Tibial artery (tissue), 4 donors: Measurements from ENCODE around the gene STK17B.
A peak's percentile ranks its signal among the peaks of the same experiment; 100 is the strongest.

ENCODE experiments used
- DNase-seq, 2 donors: peaks; one replicate each; pipeline ENCODE4 v3.0.0-alpha.2; 2019
- H3K27ac ChIP-seq, 2 donors: fragments of 200-600 bp; sonication (generic) in 1 of 2; 1 replicate in 1 of 2; 2 replicates in 1 of 2; pipeline ENCODE4 v1.5.1; 2018 to 2019; ENCODE audit warnings: mild to moderate bottlenecking in 1 of 2
- H3K27me3 ChIP-seq, 2 donors: fragments of 200-600 bp; sonication (generic) in 1 of 2; one replicate each; pipeline versions ENCODE4 v1.5.1 to v1.6.0; 2016 to 2019
- H3K36me3 ChIP-seq, 3 donors: fragments of 200-600 bp; sonication (generic) in 2 of 3; one replicate each; pipeline ENCODE4 v1.5.1; 2016 to 2019; ENCODE audit warnings: mild to moderate bottlenecking in 2 of 3
- H3K4me1 ChIP-seq, 4 donors: fragments of 200-600 bp; sonication (generic) in 2 of 4; 1 replicate in 3 of 4; 2 replicates in 1 of 4; pipeline ENCODE4 v1.5.1; 2016 to 2019
- H3K4me3 ChIP-seq, 2 donors: fragments of 200-600 bp; sonication (generic) in 1 of 2; 1 replicate in 1 of 2; 2 replicates in 1 of 2; pipeline ENCODE4 v1.5.1; 2018 to 2019; ENCODE audit warnings: mild to moderate bottlenecking in 2 of 2
- H3K9me3 ChIP-seq, 3 donors: fragments of 200-600 bp; sonication (generic) in 1 of 3; one replicate each; pipeline ENCODE4 v1.5.1; 2016 to 2019
- CTCF ChIP-seq, 2 experiments: fragments of 200-600 bp in 1 of 2; fragments of 450-650 bp in 1 of 2; IDR thresholded peaks; one replicate each; pipeline ENCODE4 v1.5.1; 2017 to 2019; ENCODE audit warnings: antibody characterized with exemption in 2 of 2, mild to moderate bottlenecking in 1 of 2, moderate library complexity in 1 of 2
- intact Hi-C: fragments of 100-400 bp; cut with DNase I; formaldehyde crosslinking; loops from one replicate; pipeline ENCODE4 v1.15.0; 2023; ENCODE audit warnings: low total_unique reads

Gene STK17B

GRCh38 chr2:196163285-196163684 is 8.1 kb downstream of the STK17B start:
- Histone ChIP-seq H3K27ac (no peak overlapping the region), H3K27me3 (no peaks in the 10 kb centered on the region), H3K4me1 (peaks cover 0 to 15% (median 0%) of the 10 kb centered on the region in 4 donors), H3K4me3 (no peak overlapping the region), H3K36me3 (peaks cover 6 to 15% (median 8%) of the 10 kb centered on the region in 3 donors), H3K9me3 (no peaks in the 10 kb centered on the region)
- intact Hi-C loops, result no loop called here
- no peak for DNase-seq
- TF ChIP-seq CTCF (IDR thresholded peaks at IDR 0.05), result no peak

- Histone ChIP-seq H3K4me1 (peaks cover 0 to 19% (median 0%) of the 10 kb centered on the region in 4 donors), H3K27me3 (no peaks in the 10 kb centered on the region), H3K9me3 (no peaks in the 10 kb centered on the region), H3K27ac (no peak overlapping the region), H3K36me3 (peaks cover 6 to 15% (median 8%) of the 10 kb centered on the region in 3 donors), H3K4me3 (no peak overlapping the region)
- DNase-seq, result no peak
- TF ChIP-seq CTCF (IDR thresholded peaks at IDR 0.05), result no peak
- intact Hi-C loops, result no loop called here
Observed at GRCh38 chr2:196162586-196163175, 8.7 kb downstream of the STK17B start.

GRCh38 chr2:196160946-196161345 is 10.4 kb downstream of the STK17B start:
- no peak overlapping the region for H3K27ac ChIP-seq
- TF ChIP-seq CTCF (IDR thresholded peaks at IDR 0.05), result no peak
- DNase-seq, result no peak
- peaks cover 6 to 15% (median 8%) of the 10 kb centered on the region in 3 donors for H3K36me3 ChIP-seq
- intact Hi-C loops, result no loop called here
- no peaks in the 10 kb centered on the region for H3K27me3 ChIP-seq
- H3K4me1 ChIP-seq, result peaks cover 0 to 18% (median 0%) of the 10 kb centered on the region in 4 donors
- no peaks in the 10 kb centered on the region for H3K9me3 ChIP-seq
- H3K4me3 ChIP-seq, result no peak overlapping the region

GRCh38 chr2:196160101-196160500 is 11.3 kb downstream of the STK17B start:
- no peak for TF ChIP-seq CTCF (IDR thresholded peaks at IDR 0.05)
- DNase-seq, result peak in 1 of 2 donors; percentile 30
- H3K27ac ChIP-seq, result no peak overlapping the region

GRCh38 chr2:196159221-196159892 is 12.0 kb downstream of the STK17B start:
- Histone ChIP-seq H3K9me3 (no peaks in the 10 kb centered on the region), H3K27ac (no peak overlapping the region), H3K36me3 (peaks cover 6 to 15% (median 12%) of the 10 kb centered on the region in 3 donors), H3K4me3 (no peak overlapping the region), H3K27me3 (no peaks in the 10 kb centered on the region), H3K4me1 (peaks cover 0 to 12% (median 0%) of the 10 kb centered on the region in 4 donors)
- intact Hi-C loops, result no loop called here
- no peak for TF ChIP-seq CTCF (IDR thresholded peaks at IDR 0.05)
- DNase-seq, result no peak

More at GRCh38 chr2:196160101-196160500, 11.3 kb downstream of the STK17B start:
- peaks cover 0 to 12% (median 0%) of the 10 kb centered on the region in 4 donors for H3K4me1 ChIP-seq
- H3K4me3 ChIP-seq, result no peak overlapping the region
- intact Hi-C loops, result no loop called here
- H3K36me3 ChIP-seq, result peaks cover 6 to 15% (median 12%) of the 10 kb centered on the region in 3 donors
- H3K9me3 ChIP-seq, result no peaks in the 10 kb centered on the region
- no peaks in the 10 kb centered on the region for H3K27me3 ChIP-seq
